Stimulated activated CD8-positive, alpha-beta memory T cell treated with anti-CD3 and anti-CD28 coated beads, Interleukin-2, amount 100 ng/mL, for 48 hours (primary cell): ENCODE measurements around the gene VOPP1.
"Not testable (repeated sequence)": the region's sequence is repeated elsewhere in the genome, so short reads cannot be mapped to it uniquely, and the experiment has no call there.

Source experiments
- DNase-seq, 2 donors: peaks; one replicate each; pipeline ENCODE4 v3.0.0-alpha.2; 2020; ENCODE audit warnings: low read depth in 2 of 2

The VOPP1 gene

GRCh38 chr7:55572378-55573233, at the start of gene VOPP1:
VOPP1 (minus strand) TSS chr7:55572502; CDS start chr7:55572324, 178 bp downstream.
- peak; percentile 38 to 60 for DNase-seq

GRCh38 chr7:55618913-55619312, 46.6 kb upstream of the VOPP1 start:
- DNase-seq, result no peak

GRCh38 chr7:55614365-55615064, 42.2 kb upstream of the VOPP1 start:
- DNase-seq, result not testable (repeated sequence)

GRCh38 chr7:55609726-55610125, 37.4 kb upstream of the VOPP1 start:
- not testable (repeated sequence) for DNase-seq

GRCh38 chr7:55605661-55606060, 33.4 kb upstream of the VOPP1 start:
- DNase-seq, result not testable (repeated sequence)

GRCh38 chr7:55597944-55598499, 25.7 kb upstream of the VOPP1 start:
- DNase-seq, result not testable (repeated sequence)

GRCh38 chr7:55597214-55597739, 25.0 kb upstream of the VOPP1 start:
- DNase-seq, result not testable (repeated sequence)

- DNase-seq, result no peak
These were observed 23.2 kb upstream of the VOPP1 start for GRCh38 chr7:55595511-55595910.

GRCh38 chr7:55594870-55595269, 22.6 kb upstream of the VOPP1 start:
- DNase-seq, result no peak

- no peak for DNase-seq
These were observed 22.1 kb upstream of the VOPP1 start for GRCh38 chr7:55594414-55594813.

- DNase-seq, result peak; percentile 64 to 65
These were observed 21.4 kb upstream of the VOPP1 start for GRCh38 chr7:55593515-55594318.

GRCh38 chr7:55593172-55593514, 20.8 kb upstream of the VOPP1 start:
- no peak for DNase-seq

GRCh38 chr7:55592492-55592891, 20.2 kb upstream of the VOPP1 start:
- DNase-seq, result no peak

GRCh38 chr7:55591282-55591931, 19.1 kb upstream of the VOPP1 start:
- no peak for DNase-seq

- no peak for DNase-seq
These were observed 18.4 kb upstream of the VOPP1 start for GRCh38 chr7:55590517-55591281.

GRCh38 chr7:55589905-55590304, 17.6 kb upstream of the VOPP1 start:
- no peak for DNase-seq

GRCh38 chr7:55588976-55589604, 16.8 kb upstream of the VOPP1 start:
- DNase-seq, result no peak

GRCh38 chr7:55588379-55588699, 16.0 kb upstream of the VOPP1 start:
- no peak for DNase-seq

GRCh38 chr7:55587687-55588378, 15.5 kb upstream of the VOPP1 start:
- DNase-seq, result no peak
